GM12873 (cell line): ENCODE measurements around the gene EEF1AKMT2.

Source experiments
- TF ChIP-seq, protein P1 (sequence below): IDR thresholded peaks from 2 replicates; pipeline ENCODE4 v1.5.1; 2012; ENCODE audit warnings: low read depth, mild to moderate bottlenecking, moderate library complexity, low read length, control low read depth; ENCODE audit not compliant: insufficient read depth; ENCODE audit errors: missing control alignments

Gene EEF1AKMT2

DNA sequence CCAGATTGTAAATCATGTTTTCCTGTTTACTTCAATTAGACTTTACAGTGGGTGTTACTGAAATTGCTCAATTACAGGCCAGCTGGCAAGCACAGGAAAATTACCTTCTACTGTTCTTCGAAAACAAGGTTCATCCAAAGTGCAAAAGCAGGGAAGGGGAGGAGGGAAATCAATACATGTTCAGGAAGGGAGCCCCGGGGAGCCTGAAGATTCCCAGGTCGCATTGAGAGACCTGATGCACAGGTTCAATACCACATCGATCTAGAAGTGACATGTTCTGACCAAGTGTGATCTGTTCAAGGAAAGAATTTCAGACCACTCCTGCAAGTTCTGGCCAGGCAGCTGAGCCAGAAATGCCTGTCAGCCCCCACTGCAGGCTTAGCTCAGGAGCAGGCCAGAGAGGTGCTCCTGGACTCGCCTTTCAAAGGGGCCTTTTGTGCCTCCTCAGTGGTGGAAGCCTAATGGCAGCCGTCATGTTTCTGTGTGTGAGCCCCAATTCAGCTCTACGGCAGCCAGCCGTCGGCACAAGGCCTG, 83.4 kb downstream of the EEF1AKMT2 start:
- TF ChIP-seq, protein P1, sequence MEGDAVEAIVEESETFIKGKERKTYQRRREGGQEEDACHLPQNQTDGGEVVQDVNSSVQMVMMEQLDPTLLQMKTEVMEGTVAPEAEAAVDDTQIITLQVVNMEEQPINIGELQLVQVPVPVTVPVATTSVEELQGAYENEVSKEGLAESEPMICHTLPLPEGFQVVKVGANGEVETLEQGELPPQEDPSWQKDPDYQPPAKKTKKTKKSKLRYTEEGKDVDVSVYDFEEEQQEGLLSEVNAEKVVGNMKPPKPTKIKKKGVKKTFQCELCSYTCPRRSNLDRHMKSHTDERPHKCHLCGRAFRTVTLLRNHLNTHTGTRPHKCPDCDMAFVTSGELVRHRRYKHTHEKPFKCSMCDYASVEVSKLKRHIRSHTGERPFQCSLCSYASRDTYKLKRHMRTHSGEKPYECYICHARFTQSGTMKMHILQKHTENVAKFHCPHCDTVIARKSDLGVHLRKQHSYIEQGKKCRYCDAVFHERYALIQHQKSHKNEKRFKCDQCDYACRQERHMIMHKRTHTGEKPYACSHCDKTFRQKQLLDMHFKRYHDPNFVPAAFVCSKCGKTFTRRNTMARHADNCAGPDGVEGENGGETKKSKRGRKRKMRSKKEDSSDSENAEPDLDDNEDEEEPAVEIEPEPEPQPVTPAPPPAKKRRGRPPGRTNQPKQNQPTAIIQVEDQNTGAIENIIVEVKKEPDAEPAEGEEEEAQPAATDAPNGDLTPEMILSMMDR, result no peak
